Measurements from ENCODE around the gene KCNH6.

The KCNH6 gene

DNA sequence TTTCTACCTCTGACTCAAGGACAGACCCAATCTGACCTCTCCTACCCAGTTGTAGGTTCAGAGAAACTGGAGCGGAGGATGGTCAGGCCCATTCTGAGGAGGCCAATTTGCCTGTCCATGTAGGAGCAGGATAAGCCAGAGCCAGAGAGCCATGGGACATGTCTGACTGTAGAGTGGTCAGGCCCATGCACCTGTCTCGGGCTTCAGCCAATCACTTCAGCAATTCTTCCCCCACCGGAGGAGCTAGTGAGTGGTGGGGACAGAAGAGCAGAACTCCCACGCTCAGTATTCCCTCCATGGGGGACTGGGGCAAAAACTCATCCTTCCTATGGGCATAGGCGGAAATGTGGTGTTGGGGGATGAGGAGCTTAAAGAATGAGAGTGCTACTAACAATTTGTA lies 41.4 kb downstream of the KCNH6 start:
- CTCF ChIA-PET = interaction anchor here (0.8 to 1.4 kb wide), 3 partner anchors 20 to 86 kb away, joined by 3 to 6 read pairs (median 3); no protein-coding TSS in a partner anchor

DNA sequence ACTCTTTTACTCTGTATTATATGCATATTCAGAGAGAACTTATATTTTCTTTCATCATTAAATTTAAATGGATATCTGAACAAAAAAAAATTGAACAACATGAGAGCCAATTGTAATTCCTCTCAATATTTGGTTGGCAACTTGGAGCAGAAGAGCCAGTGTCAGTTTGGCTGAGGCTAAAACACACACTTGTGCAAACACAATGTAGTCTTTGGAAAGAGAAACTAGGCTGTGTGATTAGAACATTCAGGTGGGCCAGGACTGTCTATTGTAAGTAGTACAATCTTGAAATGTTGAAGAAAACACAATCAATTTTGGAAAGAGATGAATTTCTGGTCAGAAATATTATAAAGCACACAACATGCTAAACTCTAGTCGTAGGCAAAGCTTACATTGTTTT lies 44.1 kb downstream of the KCNH6 start:
- H3K4me3 ChIP-seq (ENCODE audit: low read depth, low read length) = no peak overlapping the region
- H3K36me3 ChIP-seq (ENCODE audit: control insufficient read depth in 2 of 2, insufficient read depth in 1 of 2, low read length in 2 of 2) = peaks cover 5 to 10% of the 10 kb centered on the region in 2 experiments; a peak in 2 of 3 replicates
- ChIA-PET CTCF (interaction anchor here (0.9 kb wide), 1 partner anchor 45 kb away, joined by 4 read pairs; no protein-coding TSS in a partner anchor), POLR2A (interaction anchor here (0.6 to 1.1 kb wide), 2 partner anchors 16 to 34 kb away, joined by 3 to 6 read pairs; partner anchors contain the start of gene DCAF7)
- no peak overlapping the region for H3K27ac ChIP-seq (ENCODE audit: extremely low read depth, low read depth, low read length)
- no peaks in the 10 kb centered on the region for H3K9me3 ChIP-seq (ENCODE audit: control insufficient read depth, insufficient read depth, low read depth, low read length)
- TF ChIP-seq, protein P1, sequence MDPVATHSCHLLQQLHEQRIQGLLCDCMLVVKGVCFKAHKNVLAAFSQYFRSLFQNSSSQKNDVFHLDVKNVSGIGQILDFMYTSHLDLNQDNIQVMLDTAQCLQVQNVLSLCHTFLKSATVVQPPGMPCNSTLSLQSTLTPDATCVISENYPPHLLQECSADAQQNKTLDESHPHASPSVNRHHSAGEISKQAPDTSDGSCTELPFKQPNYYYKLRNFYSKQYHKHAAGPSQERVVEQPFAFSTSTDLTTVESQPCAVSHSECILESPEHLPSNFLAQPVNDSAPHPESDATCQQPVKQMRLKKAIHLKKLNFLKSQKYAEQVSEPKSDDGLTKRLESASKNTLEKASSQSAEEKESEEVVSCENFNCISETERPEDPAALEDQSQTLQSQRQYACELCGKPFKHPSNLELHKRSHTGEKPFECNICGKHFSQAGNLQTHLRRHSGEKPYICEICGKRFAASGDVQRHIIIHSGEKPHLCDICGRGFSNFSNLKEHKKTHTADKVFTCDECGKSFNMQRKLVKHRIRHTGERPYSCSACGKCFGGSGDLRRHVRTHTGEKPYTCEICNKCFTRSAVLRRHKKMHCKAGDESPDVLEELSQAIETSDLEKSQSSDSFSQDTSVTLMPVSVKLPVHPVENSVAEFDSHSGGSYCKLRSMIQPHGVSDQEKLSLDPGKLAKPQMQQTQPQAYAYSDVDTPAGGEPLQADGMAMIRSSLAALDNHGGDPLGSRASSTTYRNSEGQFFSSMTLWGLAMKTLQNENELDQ (tag by site-specific recombination; IDR thresholded peaks at IDR 0.05; ENCODE audit: low read depth) = no peak
- TF ChIP-seq ZNF654 (tag by site-specific recombination; IDR thresholded peaks at IDR 0.05; ENCODE audit: low read depth) = no peak
- no peak for TF ChIP-seq ZNF596 (tag by site-specific recombination; IDR thresholded peaks at IDR 0.05)
- TF ChIP-seq ZBTB17 (tag by site-specific recombination; IDR thresholded peaks at IDR 0.05) = no peak
- TF ChIP-seq, protein P2, sequence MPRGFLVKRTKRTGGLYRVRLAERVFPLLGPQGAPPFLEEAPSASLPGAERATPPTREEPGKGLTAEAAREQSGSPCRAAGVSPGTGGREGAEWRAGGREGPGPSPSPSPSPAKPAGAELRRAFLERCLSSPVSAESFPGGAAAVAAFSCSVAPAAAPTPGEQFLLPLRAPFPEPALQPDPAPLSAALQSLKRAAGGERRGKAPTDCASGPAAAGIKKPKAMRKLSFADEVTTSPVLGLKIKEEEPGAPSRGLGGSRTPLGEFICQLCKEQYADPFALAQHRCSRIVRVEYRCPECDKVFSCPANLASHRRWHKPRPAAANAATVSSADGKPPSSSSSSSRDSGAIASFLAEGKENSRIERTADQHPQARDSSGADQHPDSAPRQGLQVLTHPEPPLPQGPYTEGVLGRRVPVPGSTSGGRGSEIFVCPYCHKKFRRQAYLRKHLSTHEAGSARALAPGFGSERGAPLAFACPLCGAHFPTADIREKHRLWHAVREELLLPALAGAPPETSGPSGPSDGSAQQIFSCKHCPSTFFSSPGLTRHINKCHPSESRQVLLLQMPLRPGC (tag by site-specific recombination; IDR thresholded peaks at IDR 0.05) = no peak
- no peak for TF ChIP-seq TCF7L2 (IDR thresholded peaks at IDR 0.05; ENCODE audit: borderline replicate concordance, low read depth, low read length)
- TF ChIP-seq ZNF24 (tag by site-specific recombination; IDR thresholded peaks at IDR 0.05) = no peak
- TF ChIP-seq ZNF335 (tag by site-specific recombination; conservative IDR thresholded peaks at IDR 0.05) = no peak
- no peak for TF ChIP-seq KLF8 (tag by site-specific recombination; IDR thresholded peaks at IDR 0.05)
- TF ChIP-seq ZNF19 (tag by site-specific recombination; IDR thresholded peaks at IDR 0.05; ENCODE audit: low read depth) = no peak
- no peaks in the 10 kb centered on the region; the same call in 1 of the 2 replicates for H3K4me1 ChIP-seq (ENCODE audit: control insufficient read depth, insufficient read depth, low read length)

More for the DNA sequence above, 41.4 kb downstream of the KCNH6 start:
- Histone ChIP-seq H3K36me3 (ENCODE audit: control insufficient read depth in 2 of 2, insufficient read depth in 1 of 2, low read length in 2 of 2) (peaks cover 0 to 2% of the 10 kb centered on the region in 2 experiments; a peak in 1 of 3 replicates), H3K4me1 (ENCODE audit: control insufficient read depth, insufficient read depth, low read length) (no peaks in the 10 kb centered on the region; the same call in 1 of the 2 replicates), H3K4me3 (ENCODE audit: low read depth, low read length) (no peak overlapping the region), H3K9me3 (ENCODE audit: control insufficient read depth, insufficient read depth, low read depth, low read length) (no peaks in the 10 kb centered on the region), H3K27ac (ENCODE audit: extremely low read depth, low read depth, low read length) (no peak overlapping the region)
- POLR2A ChIA-PET = interaction anchor here (0.9 to 1.1 kb wide), 2 partner anchors 13 to 15 kb away, joined by 3 to 5 read pairs; partner anchors contain the start of gene DCAF7
- TF ChIP-seq ZNF629 (tag by site-specific recombination; IDR thresholded peaks at IDR 0.05) (no peak), ZNF600 (tag by site-specific recombination; IDR thresholded peaks at IDR 0.05) (no peak), ZNF837 (tag by site-specific recombination; IDR thresholded peaks at IDR 0.05) (no peak), EGR2 (tag by site-specific recombination; IDR thresholded peaks at IDR 0.05; ENCODE audit: low read depth) (no peak), ZNF184 (tag by site-specific recombination; IDR thresholded peaks at IDR 0.05) (no peak), ZBTB21 (tag by site-specific recombination; IDR thresholded peaks at IDR 0.05) (no peak), ZNF214 (tag by site-specific recombination; IDR thresholded peaks at IDR 0.05; ENCODE audit: borderline replicate concordance) (no peak)
- TF ChIP-seq, protein P3, sequence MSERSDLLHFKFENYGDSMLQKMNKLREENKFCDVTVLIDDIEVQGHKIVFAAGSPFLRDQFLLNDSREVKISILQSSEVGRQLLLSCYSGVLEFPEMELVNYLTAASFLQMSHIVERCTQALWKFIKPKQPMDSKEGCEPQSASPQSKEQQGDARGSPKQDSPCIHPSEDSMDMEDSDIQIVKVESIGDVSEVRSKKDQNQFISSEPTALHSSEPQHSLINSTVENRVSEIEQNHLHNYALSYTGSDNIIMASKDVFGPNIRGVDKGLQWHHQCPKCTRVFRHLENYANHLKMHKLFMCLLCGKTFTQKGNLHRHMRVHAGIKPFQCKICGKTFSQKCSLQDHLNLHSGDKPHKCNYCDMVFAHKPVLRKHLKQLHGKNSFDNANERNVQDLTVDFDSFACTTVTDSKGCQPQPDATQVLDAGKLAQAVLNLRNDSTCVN (tag by site-specific recombination; optimal IDR thresholded peaks at IDR 0.05) = no peak
- TF ChIP-seq, protein P1 (tag by site-specific recombination; IDR thresholded peaks at IDR 0.05; ENCODE audit: low read depth) = no peak
- TF ChIP-seq, protein P4, sequence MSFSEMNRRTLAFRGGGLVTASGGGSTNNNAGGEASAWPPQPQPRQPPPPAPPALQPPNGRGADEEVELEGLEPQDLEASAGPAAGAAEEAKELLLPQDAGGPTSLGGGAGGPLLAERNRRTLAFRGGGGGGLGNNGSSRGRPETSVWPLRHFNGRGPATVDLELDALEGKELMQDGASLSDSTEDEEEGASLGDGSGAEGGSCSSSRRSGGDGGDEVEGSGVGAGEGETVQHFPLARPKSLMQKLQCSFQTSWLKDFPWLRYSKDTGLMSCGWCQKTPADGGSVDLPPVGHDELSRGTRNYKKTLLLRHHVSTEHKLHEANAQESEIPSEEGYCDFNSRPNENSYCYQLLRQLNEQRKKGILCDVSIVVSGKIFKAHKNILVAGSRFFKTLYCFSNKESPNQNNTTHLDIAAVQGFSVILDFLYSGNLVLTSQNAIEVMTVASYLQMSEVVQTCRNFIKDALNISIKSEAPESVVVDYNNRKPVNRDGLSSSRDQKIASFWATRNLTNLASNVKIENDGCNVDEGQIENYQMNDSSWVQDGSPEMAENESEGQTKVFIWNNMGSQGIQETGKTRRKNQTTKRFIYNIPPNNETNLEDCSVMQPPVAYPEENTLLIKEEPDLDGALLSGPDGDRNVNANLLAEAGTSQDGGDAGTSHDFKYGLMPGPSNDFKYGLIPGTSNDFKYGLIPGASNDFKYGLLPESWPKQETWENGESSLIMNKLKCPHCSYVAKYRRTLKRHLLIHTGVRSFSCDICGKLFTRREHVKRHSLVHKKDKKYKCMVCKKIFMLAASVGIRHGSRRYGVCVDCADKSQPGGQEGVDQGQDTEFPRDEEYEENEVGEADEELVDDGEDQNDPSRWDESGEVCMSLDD (tag by site-specific recombination; IDR thresholded peaks at IDR 0.05) = no peak
